Measurements from ENCODE around the gene RGS3. TPM values are rescaled to one million over a fixed set of nuclear protein-coding genes. Genes with fewer than 3 reads are reported as not detected.
"Not testable (repeated sequence)": the region's sequence is repeated elsewhere in the genome, so short reads cannot be mapped to it uniquely, and the experiment has no call there.

RGS3 gene
- polyA plus RNA-seq, 2 of the 4 experiments (the other 2 are of a cell fraction): 19.6 to 22.9 TPM

- Histone ChIP-seq H3K9me3 (no peaks in the 10 kb centered on the region), H3K27ac (no peak overlapping the region), H3K4me3 (no peak overlapping the region), H3K4me2 (no peak overlapping the region), H3K4me1 (no peaks in the 10 kb centered on the region)
- CTCF ChIA-PET: interaction anchor here (1.2 to 2.2 kb wide), 4 partner anchors 9 to 163 kb away, joined by 3 to 5 read pairs (median 4); no protein-coding TSS in a partner anchor
- DNase-seq (ENCODE audit: low read depth in 1 of 2, low spot score in 1 of 2): no peak
- ATAC-seq: no peak
- FAIRE-seq: no peak
- POLR2A ChIA-PET: no interaction called here
- TF ChIP-seq CHD4 (IDR thresholded peaks at IDR 0.05; ENCODE audit: borderline replicate concordance) (no peak), SREBF2 (IDR thresholded peaks at IDR 0.05) (no peak), E2F6 (IDR thresholded peaks at IDR 0.05; ENCODE audit: borderline replicate concordance, low read depth) (no peak), PBX3 (IDR thresholded peaks at IDR 0.05) (no peak), JUNB (IDR thresholded peaks at IDR 0.05) (no peak), BCL3 (IDR thresholded peaks at IDR 0.05) (no peak), ZSCAN20 (CRISPR knock-in tag; IDR thresholded peaks at IDR 0.05) (no peak), TFCP2L1 (CRISPR knock-in tag; IDR thresholded peaks at IDR 0.05) (no peak)
- WGBS (ENCODE audit: missing lambda C conversion rate): 60% methylated on average over 1 of the region's 1 CpG
These were observed 35.4 kb upstream of the RGS3 start for GRCh38 chr9:113428062-113428615.

GRCh38 chr9:113431191-113431590 lies 32.3 kb upstream of the RGS3 start:
- CTCF ChIA-PET: interaction anchor here (0.6 to 3.7 kb wide), 7 partner anchors 15 to 227 kb away, joined by 3 to 23 read pairs (median 4); no protein-coding TSS in a partner anchor
- POLR2A ChIA-PET: interaction anchor here (1.0 kb wide), 1 partner anchor 21 kb away, joined by 3 read pairs; the partner anchor contains the start of genes C9orf43 and POLE3
- DNase-seq (ENCODE audit: low read depth in 1 of 2, low spot score in 1 of 2) (no peak), ATAC-seq (no peak), FAIRE-seq (no peak)
- H3K4me3 ChIP-seq: no peak overlapping the region
- H3K4me1 ChIP-seq: no peaks in the 10 kb centered on the region
- H3K9me3 ChIP-seq: no peaks in the 10 kb centered on the region
- no peak overlapping the region for H3K27ac ChIP-seq
- H3K4me2 ChIP-seq: no peak overlapping the region
- TF ChIP-seq CHD4 (IDR thresholded peaks at IDR 0.05; ENCODE audit: borderline replicate concordance): no peak
- TF ChIP-seq JUNB (IDR thresholded peaks at IDR 0.05): no peak
- TF ChIP-seq RFX5 (IDR thresholded peaks at IDR 0.05): no peak
- no peak for TF ChIP-seq NR3C1 (IDR thresholded peaks at IDR 0.05)
- no peak for TF ChIP-seq TP53 (CRISPR knock-in tag; IDR thresholded peaks at IDR 0.05)
- TF ChIP-seq ZNF302 (CRISPR knock-in tag; IDR thresholded peaks at IDR 0.05): no peak
- no peak for TF ChIP-seq MYC (IDR thresholded peaks at IDR 0.05; ENCODE audit: borderline replicate concordance, low read length)
- no peak for TF ChIP-seq USF2 (IDR thresholded peaks at IDR 0.05)
- no peak for TF ChIP-seq EHF (CRISPR knock-in tag; IDR thresholded peaks at IDR 0.05)
- no peak for TF ChIP-seq ZC3H11A (IDR thresholded peaks at IDR 0.05)

GRCh38 chr9:113436728-113437515 lies 26.6 kb upstream of the RGS3 start:
- TF ChIP-seq USF2 (IDR thresholded peaks at IDR 0.05) (no peak), SREBF2 (IDR thresholded peaks at IDR 0.05) (no peak), HDAC2 (IDR thresholded peaks at IDR 0.05) (no peak)
- POLR2A ChIA-PET: no interaction called here
- Histone ChIP-seq H3K27ac (no peak overlapping the region), H3K4me2 (peak overlapping the region; percentile 13; the same call in 2 of the 3 replicates), H3K4me3 (no peak overlapping the region), H3K4me1 (peaks cover 7% of the 10 kb centered on the region; the same call in 1 of the 3 replicates), H3K9me3 (no peaks in the 10 kb centered on the region)
- peak in 1 of 2 experiments; percentile 29 for DNase-seq (ENCODE audit: low read depth in 1 of 2, low spot score in 1 of 2)
- CTCF ChIA-PET: interaction anchor here (0.7 to 1.5 kb wide), 7 partner anchors 9 to 221 kb away, joined by 3 to 7 read pairs (median 4); no protein-coding TSS in a partner anchor
- peak in 1 of 2 experiments; percentile 82; a peak in 3 of 6 replicates for ATAC-seq
- FAIRE-seq: no peak
- WGBS (ENCODE audit: missing lambda C conversion rate): 43% methylated on average over 4 of the region's 4 CpGs

- ATAC-seq; FAIRE-seq; H3K4me2 ChIP-seq; POLR2A ChIA-PET; H3K9me3 ChIP-seq; H3K27ac ChIP-seq; H3K4me3 ChIP-seq; H3K4me1 ChIP-seq; DNase-seq (ENCODE audit: low read depth in 1 of 2, low spot score in 1 of 2): not testable (repeated sequence)
- CTCF ChIA-PET: interaction anchor here (0.8 to 1.0 kb wide), 2 partner anchors 9 to 99 kb away, joined by 3 read pairs; no protein-coding TSS in a partner anchor
- 75% methylated on average over 1 of the region's 1 CpG for WGBS (ENCODE audit: missing lambda C conversion rate)
These were observed 25.8 kb upstream of the RGS3 start for GRCh38 chr9:113437716-113438115.

All from A549 (cell line).